Breast epithelium (tissue), 4 donors: ENCODE results near the gene PCIF1. TPM values are rescaled to one million over a fixed set of nuclear protein-coding genes. Genes with fewer than 3 reads are reported as not detected.
A peak's percentile ranks its signal among the peaks of the same experiment; 100 is the strongest.

Experiments
- DNase-seq, 2 donors: peaks; one replicate each; pipeline ENCODE4 v3.0.0-alpha.2; 2019; ENCODE audit warnings: low spot score in 2 of 2
- H3K27ac ChIP-seq, 2 donors: fragments of 200-600 bp; sonication (generic) in 1 of 2; one replicate each; pipeline ENCODE4 v1.5.1; 2016 to 2019; ENCODE audit warnings: mild to moderate bottlenecking in 1 of 2
- H3K27me3 ChIP-seq, 2 donors: fragments of 200-600 bp; sonication (generic) in 1 of 2; one replicate each; pipeline versions ENCODE4 v1.5.1 to v1.6.0; 2017 to 2019; ENCODE audit warnings: control low read depth in 1 of 2, mild to moderate bottlenecking in 1 of 2
- H3K36me3 ChIP-seq: fragments of 200-600 bp; one replicate; pipeline ENCODE4 v1.5.1; 2019
- H3K4me1 ChIP-seq, 2 donors: fragments of 200-600 bp; sonication (generic); one replicate each; pipeline ENCODE4 v1.5.1; 2016 to 2019; ENCODE audit warnings: control low read depth in 1 of 2
- H3K4me3 ChIP-seq, 3 donors: fragments of 200-600 bp; sonication (generic); 1 replicate in 2 of 3; 2 replicates in 1 of 3; pipeline ENCODE4 v1.5.1; 2016 to 2019; ENCODE audit warnings: mild to moderate bottlenecking in 3 of 3, moderate library complexity in 2 of 3
- H3K9me3 ChIP-seq, 2 donors: fragments of 200-600 bp; sonication (generic) in 1 of 2; one replicate each; pipeline ENCODE4 v1.5.1; 2016 to 2019; ENCODE audit warnings: control low read depth in 1 of 2
- POLR2A ChIP-seq: fragments of 450-650 bp; IDR thresholded peaks from one replicate; pipeline ENCODE4 v1.6.1; 2016; ENCODE audit warnings: antibody characterized with exemption, mild to moderate bottlenecking, moderate library complexity
- POLR2AphosphoS5 ChIP-seq, 3 donors: sonication (generic); formaldehyde crosslinking; IDR thresholded peaks; one replicate each; pipeline ENCODE4 v1.6.1; 2017; ENCODE audit warnings: antibody characterized with exemption in 3 of 3
- intact Hi-C: fragments of 100-400 bp; cut with DNase I; formaldehyde crosslinking; loops from one replicate; pipeline ENCODE4 v1.15.1; 2023; ENCODE audit warnings: low total_unique reads
- total RNA-seq, 3 donors: library from RNA; depleted of rRNA; stranded (reverse); fragments of >200 nt; gene quantifications; one replicate each; pipeline ENCODE4 v1.1.0, GENCODE V29; 2016
- TF ChIP-seq, protein P1 (sequence below), 3 donors: fragments of 450-650 bp; IDR thresholded peaks; one replicate each; pipeline ENCODE4 v1.5.1; 2016 to 2017; ENCODE audit warnings: antibody characterized with exemption in 3 of 3, mild to moderate bottlenecking in 3 of 3, moderate library complexity in 3 of 3

Gene PCIF1
- total RNA-seq, 3 donors from 2014 or later: 28.2 to 40.2 (median 30.8) TPM

DNA sequence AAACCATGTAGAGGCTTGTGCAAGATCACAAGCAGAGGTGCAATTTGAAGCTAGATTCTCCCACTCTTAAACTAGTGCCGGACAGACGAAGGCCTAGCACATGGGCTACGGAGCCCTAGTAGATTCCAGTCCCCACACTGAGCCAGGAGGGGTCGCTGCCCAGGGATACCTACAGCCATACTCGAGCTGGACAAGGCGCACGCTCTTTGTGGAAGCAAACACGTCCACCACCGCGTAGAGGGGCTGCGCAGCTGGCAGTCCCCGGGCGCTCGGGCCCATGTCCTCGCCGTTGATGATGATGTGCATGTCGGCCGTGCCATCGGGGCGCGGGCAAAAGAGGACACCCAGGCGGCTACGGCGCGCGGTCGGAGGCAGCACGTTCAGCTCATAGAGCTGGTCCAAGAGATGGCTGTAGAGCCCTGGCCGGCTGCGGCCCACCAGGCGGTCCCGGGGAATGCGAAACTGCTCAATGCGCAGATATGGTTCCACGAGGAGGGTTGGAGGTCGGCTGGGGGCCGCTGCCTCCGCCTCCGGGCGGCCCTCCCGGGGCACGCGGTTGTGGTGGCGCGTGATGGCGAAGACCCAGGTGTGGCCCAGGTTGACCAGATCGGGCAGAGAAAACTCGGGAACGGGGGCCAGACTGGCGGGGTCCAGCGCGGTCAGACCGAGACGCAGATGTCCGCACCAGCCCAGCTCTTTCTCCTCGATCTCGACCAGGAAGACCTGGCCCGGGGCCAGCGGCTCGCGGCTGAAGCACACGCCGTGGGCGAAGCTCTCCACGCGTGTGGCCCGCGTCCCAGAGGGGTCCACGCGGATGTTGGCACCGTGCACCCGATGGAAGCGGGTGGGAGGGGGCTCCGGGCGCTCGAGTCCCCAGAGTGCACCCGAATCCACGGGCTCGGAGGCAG is 44.2 kb upstream of the PCIF1 start:
- no peaks in the 10 kb centered on the region for H3K27me3 ChIP-seq
- TF ChIP-seq POLR2AphosphoS5 (IDR thresholded peaks at IDR 0.05): peak in 1 of 3 donors; percentile 25
- TF ChIP-seq, protein P1, sequence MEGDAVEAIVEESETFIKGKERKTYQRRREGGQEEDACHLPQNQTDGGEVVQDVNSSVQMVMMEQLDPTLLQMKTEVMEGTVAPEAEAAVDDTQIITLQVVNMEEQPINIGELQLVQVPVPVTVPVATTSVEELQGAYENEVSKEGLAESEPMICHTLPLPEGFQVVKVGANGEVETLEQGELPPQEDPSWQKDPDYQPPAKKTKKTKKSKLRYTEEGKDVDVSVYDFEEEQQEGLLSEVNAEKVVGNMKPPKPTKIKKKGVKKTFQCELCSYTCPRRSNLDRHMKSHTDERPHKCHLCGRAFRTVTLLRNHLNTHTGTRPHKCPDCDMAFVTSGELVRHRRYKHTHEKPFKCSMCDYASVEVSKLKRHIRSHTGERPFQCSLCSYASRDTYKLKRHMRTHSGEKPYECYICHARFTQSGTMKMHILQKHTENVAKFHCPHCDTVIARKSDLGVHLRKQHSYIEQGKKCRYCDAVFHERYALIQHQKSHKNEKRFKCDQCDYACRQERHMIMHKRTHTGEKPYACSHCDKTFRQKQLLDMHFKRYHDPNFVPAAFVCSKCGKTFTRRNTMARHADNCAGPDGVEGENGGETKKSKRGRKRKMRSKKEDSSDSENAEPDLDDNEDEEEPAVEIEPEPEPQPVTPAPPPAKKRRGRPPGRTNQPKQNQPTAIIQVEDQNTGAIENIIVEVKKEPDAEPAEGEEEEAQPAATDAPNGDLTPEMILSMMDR (IDR thresholded peaks at IDR 0.05): peak; percentile 29 to 48 (median 34)
- no peak for TF ChIP-seq POLR2A
- DNase-seq: peak; percentile 69 to 75
- no peaks in the 10 kb centered on the region for H3K36me3 ChIP-seq
- no peaks in the 10 kb centered on the region for H3K9me3 ChIP-seq
- intact Hi-C loops: no loop called here
- H3K27ac ChIP-seq: peak overlapping the region; percentile 79 to 93
- H3K4me3 ChIP-seq: peak overlapping the region; percentile 81 to 90 (median 86)
- H3K4me1 ChIP-seq: peaks cover 4 to 11% of the 10 kb centered on the region in 2 donors

DNA sequence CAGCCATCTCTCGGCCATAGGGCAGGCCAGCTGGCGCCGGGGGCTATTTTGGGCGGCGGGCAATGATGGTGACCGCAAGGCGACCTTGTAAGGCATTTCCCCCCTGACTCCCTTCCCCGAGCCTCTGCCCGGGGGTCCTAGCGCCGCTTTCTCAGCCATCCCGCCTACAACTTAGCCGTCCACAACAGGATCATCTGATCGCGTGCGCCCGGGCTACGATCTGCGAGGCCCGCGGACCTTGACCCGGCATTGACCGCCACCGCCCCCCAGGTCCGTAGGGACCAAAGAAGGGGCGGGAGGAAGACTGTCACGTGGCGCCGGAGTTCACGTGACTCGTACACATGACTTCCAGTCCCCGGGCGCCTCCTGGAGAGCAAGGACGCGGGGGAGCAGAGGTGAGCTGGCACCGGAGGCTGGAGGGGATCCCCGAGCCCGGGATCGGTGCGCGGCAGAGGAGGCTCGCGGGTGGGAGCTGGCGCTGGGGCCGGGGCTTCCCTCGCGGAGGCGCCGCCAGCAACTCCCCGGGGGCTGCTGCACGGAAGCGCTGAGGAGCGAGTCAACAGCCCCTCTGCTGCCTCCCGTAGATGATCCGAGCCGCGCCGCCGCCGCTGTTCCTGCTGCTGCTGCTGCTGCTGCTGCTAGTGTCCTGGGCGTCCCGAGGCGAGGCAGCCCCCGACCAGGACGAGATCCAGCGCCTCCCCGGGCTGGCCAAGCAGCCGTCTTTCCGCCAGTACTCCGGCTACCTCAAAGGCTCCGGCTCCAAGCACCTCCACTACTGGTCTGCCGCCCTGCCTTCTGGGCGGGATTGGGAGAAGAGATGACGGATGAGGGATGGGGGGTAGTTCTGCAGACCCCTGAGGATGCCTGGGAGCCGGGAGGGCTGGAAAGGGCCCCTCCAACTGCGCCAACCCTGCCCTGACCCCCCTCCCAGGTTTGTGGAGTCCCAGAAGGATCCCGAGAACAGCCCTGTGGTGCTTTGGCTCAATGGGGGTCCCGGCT is 43.2 kb upstream of the PCIF1 start, which contains the start of the genes CTSA and NEURL2:
Gene CTSA, plus strand, starts transcription at position 351 of the 999 bp plus-strand sequence. Its CDS starts 234 bp downstream, at position 585.
Gene NEURL2, minus strand, starts transcription at position 224 of the 999 bp plus-strand sequence. Its CDS starts 217 bp downstream, at position 7.
- intact Hi-C loops: no loop called here
- H3K4me1 ChIP-seq: peaks cover 4 to 11% of the 10 kb centered on the region in 2 donors

DNA sequence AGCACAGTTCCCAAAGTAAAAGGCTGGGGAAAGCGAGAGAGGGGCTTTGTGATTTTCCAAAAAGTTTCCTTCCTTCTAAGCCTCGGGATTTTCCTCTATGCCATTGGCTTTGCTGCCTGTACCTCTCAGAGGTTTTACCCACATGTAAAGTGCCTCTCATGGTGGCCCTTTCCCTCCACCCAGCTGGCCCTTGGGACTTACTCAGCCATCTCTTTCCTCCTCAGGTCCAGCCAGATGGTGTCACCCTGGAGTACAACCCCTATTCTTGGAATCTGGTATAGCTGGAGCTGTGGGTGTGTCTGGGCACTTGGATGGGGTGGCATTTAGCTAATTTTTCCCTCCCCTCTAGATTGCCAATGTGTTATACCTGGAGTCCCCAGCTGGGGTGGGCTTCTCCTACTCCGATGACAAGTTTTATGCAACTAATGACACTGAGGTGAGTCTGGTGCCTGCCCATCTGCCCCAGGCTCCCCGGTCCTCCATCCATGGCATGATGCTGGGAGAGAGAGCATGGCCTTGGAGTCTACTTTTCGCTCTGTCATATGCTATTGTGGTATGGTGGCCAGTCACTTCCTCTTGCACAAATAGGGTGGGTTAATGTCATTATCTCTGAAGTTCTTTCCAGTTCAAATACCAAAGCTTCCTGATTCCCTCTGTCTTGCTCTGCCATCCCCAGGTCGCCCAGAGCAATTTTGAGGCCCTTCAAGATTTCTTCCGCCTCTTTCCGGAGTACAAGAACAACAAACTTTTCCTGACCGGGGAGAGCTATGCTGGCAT is 42.2 kb upstream of the PCIF1 start:
- no peaks in the 10 kb centered on the region for H3K27me3 ChIP-seq
- intact Hi-C loops: no loop called here
- peak overlapping the region; percentile 79 to 93 for H3K27ac ChIP-seq
- H3K9me3 ChIP-seq: no peaks in the 10 kb centered on the region
- peak overlapping the region; percentile 81 to 90 (median 86) for H3K4me3 ChIP-seq
- H3K36me3 ChIP-seq: no peaks in the 10 kb centered on the region
- peaks cover 4 to 11% of the 10 kb centered on the region in 2 donors for H3K4me1 ChIP-seq
- no peak for DNase-seq
- TF ChIP-seq, protein P1 (IDR thresholded peaks at IDR 0.05): no peak
- TF ChIP-seq POLR2AphosphoS5 (IDR thresholded peaks at IDR 0.05) (no peak), POLR2A (no peak)

More for the DNA sequence above, 43.2 kb upstream of the PCIF1 start, which contains the start of the genes CTSA and NEURL2:
- TF ChIP-seq, protein P1 (IDR thresholded peaks at IDR 0.05): peak in 1 of 3 donors; percentile 17
- no peak for TF ChIP-seq POLR2A
- peak; percentile 88 to 97 (median 96) for TF ChIP-seq POLR2AphosphoS5 (IDR thresholded peaks at IDR 0.05)
- no peaks in the 10 kb centered on the region for H3K27me3 ChIP-seq
- peak within 1 kb of the TSS; percentile 79 to 93 for H3K27ac ChIP-seq
- no peaks in the 10 kb centered on the region for H3K36me3 ChIP-seq
- H3K9me3 ChIP-seq: no peaks in the 10 kb centered on the region
- DNase-seq: peak; percentile 87 to 93
- peak within 1 kb of the TSS; percentile 81 to 90 (median 86) for H3K4me3 ChIP-seq

DNA sequence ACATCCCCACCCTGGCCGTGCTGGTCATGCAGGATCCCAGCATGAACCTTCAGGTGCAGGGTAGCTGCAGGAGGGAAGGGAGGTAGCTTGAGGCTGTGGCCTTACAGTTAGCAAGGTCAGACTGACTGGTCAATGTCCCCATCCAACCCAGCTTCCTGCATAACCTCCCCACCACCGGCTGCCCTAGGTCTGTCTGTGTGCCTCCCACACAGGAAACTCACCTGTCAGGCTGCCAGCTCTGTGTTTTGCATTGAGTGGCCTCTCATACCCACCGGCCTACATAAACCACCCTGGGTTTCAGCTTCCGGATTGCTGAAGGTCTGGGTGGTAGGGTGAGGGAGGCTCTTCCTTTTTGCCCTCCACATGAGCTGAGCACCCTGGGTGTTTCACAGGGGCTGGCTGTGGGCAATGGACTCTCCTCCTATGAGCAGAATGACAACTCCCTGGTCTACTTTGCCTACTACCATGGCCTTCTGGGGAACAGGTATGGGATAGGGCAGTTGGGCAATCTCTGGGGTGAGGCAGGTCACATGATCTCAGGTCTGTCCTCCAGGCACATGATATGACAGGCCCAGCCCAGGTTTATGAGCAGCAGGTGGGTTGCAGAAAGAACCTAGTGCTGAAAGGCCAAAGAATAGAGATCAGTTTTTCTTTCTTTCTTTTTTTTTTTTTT is 41.5 kb upstream of the PCIF1 start:
- Histone ChIP-seq H3K4me1 (peaks cover 4 to 11% of the 10 kb centered on the region in 2 donors), H3K27me3 (no peaks in the 10 kb centered on the region), H3K36me3 (no peaks in the 10 kb centered on the region), H3K4me3 (no peak overlapping the region), H3K27ac (no peak overlapping the region), H3K9me3 (no peaks in the 10 kb centered on the region)
- TF ChIP-seq, protein P1 (IDR thresholded peaks at IDR 0.05): no peak
- TF ChIP-seq POLR2A (no peak), POLR2AphosphoS5 (IDR thresholded peaks at IDR 0.05) (no peak)
- DNase-seq: no peak
- intact Hi-C loops: no loop called here
